Measurements from ENCODE around the gene ACAD10.
"Not testable (repeated sequence)": the region's sequence is repeated elsewhere in the genome, so short reads cannot be mapped to it uniquely, and the experiment has no call there.

The ACAD10 gene

DNA sequence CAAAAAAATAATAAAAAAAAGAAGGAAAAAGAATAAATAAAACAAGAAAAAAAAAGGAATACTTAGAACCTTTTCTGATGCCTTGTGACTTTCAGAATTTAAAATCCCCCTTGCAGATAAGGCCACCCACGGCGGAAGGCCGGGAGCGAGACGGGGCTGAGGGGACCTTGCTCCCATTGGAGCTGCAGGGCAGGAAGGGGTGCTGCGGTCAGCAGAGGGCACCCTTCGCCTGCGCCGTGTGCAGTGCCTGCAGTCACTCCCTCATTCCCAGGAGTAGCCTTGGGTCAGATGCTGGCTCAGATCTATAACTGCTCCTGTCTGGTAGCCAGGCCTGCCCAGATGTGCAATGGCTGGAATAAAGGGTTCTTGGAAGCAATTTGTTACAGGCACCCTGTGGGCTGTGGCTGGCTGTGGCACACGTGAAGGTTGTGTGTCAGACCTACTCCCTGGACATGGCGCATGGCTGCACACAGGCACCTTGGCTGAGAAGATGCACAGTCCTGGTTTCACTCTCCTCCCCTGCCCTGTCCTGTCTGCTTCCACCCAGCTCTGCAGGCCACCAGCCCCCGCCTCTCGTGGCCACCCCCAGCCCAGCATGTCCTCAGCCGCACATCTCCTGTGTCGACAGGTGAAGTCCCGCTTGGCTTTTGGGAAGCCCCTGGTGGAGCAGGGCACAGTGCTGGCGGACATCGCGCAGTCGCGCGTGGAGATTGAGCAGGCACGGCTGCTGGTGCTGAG, 67.5 kb downstream of the ACAD10 start:
- DNase-seq (ENCODE audit: low read depth) = peak; percentile 58

DNA sequence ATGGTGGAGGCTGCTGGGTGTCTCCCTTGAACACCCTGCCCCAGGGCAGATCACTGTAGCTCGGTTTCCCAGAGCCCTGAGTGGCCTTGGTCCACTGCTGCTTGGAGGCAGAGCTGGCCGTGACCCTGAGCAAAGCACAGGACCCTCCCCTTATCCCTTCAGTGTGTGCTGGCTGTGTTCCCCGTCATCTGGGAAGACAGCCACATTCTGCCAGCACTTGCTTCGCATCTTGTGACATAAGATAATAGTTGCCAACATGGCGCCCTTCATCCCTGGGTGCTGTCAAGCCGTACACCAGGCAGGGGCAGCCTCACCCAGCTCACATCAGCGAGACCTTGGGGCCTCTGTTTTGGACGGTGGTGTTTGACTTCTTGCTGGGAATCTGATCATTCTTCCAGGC, 68.8 kb downstream of the ACAD10 start:
- no peak for DNase-seq (ENCODE audit: low read depth)

DNA sequence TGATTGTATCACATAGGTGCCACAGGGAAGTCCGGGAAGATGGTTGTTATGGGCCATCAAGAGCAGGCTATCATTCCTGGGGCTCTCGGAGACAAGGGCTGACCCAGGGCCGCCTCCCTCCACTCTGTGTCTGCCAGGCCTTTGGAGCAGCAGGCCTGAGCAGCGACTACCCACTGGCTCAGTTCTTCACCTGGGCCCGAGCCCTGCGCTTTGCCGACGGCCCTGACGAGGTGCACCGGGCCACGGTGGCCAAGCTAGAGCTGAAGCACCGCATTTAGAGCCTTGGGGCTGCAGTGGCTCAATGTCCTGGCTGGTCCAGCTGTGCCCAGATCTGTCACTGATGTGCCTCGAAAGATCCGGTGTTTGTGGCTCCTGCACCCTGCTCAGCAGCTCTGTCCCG, 70.3 kb downstream of the ACAD10 start:
- DNase-seq (ENCODE audit: low read depth) = no peak

DNA sequence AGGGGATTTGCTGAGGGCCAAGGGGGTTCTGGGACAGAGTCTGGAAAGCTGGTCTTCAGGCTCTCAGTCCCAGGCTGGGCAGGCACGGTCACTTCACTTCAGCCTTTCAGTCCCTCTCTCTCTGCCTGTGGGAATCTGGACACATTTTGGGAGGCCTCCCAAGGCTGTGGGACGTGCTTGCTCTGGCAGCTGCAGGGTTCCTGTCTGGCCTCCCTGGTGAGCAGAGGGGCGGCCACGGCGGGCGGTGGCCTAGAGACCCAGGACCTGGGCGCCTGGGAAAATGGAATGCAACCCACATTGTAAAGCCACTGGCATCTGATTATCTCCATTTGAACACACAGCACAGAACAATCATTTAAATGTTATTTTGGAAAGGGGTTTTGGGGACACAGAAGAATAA, 70.8 kb downstream of the ACAD10 start:
- no peak for DNase-seq (ENCODE audit: low read depth)

DNA sequence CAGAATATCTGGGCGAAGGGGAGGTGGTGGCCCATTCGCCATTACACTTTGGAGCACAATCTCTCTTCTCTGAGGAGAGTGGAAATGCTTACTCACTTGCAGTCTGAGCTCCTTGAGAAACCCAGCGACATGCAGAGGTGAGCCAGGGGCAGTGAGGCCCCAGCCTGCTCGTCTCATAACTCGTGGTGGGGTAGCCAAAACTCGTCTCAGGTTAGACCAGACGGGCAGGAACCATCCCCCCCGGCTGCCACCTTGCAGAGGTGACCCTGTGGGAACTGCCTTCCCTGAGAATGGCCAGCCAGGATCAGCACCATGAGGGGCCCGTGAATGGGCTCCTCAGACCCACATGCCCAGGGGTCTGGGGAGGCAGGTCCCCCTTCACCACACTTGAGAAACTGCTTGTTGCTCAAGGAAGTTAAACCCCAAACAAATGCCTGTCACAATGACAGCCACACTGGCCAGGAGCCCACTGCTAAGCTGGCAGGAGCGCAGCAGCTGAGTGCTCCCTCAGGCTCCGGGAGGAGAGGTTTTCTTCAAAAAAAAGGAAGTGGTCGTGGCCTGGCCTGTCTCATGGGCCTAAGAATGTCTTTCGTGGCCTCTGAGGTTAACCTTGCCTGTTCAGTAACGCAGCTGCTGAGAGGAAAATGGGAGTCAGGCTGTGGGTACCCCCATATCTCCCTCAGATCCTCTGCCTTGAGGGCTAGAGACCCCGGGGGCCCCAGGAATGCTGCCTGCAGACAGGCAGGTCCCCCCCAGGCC, 71.7 kb downstream of the ACAD10 start:
- DNase-seq (ENCODE audit: low read depth) = peak; percentile 74

DNA sequence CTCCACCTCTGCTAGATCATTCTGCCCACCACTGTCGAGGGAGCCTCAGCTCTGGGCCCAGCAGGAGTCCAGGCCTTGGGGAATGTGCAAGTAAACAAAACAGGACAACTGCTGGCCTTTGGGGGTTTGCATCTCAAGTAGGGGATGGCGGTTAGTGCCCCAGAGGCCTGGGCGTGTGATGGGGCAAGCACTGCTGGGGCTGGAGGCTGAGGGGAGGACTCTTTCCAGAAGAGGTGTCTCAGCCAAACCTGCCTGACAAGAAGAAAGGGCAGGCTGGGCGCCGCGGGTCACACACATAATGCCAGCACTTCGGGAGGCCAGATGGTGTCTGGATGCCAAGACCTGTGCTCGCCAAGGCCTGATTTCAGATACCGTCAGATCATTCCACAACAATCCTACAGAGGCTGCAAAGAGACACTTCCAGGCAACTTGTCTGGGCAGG, 72.3 kb downstream of the ACAD10 start:
- DNase-seq (ENCODE audit: low read depth) = no peak

DNA sequence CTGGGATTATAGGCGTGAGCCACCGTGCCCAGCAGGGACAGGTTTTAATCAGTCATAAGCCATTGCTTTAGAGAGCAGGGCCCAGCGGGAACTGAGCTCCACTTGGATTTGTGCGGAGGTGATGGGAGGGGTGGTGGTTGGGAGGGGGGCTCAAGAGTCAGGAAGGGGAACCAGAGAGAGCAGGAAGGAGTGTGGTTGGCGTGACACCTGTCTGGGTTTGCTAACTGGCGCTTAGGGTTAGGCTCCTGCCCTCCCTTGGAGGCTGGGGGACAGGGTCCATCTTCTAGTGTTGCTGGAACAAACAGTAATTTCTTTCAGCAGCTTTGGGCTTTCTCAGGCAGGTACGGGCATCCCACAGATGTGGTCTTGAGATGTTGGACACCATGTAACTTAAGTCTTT, 73.4 kb downstream of the ACAD10 start:
- no peak for DNase-seq (ENCODE audit: low read depth)

DNA sequence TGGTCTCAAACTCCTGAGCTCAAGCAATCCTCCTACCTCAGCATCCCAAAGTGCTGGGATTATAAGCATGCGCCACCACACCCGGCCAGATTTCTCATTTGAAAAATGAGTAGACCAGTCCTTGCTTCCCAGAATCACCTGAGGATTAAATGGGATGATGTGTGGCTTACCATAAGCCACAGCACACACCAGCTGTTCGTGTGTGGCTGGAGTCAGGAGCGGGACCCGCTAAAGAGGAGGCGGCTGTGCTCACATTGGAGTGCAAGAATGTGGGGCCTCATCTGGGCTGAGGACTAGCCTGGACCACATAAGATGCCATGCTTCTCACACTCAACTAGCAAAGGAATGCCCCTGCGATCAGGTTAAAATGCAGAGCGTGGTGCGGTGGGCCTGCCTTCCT, 74.1 kb downstream of the ACAD10 start:
- no peak for DNase-seq (ENCODE audit: low read depth)

DNA sequence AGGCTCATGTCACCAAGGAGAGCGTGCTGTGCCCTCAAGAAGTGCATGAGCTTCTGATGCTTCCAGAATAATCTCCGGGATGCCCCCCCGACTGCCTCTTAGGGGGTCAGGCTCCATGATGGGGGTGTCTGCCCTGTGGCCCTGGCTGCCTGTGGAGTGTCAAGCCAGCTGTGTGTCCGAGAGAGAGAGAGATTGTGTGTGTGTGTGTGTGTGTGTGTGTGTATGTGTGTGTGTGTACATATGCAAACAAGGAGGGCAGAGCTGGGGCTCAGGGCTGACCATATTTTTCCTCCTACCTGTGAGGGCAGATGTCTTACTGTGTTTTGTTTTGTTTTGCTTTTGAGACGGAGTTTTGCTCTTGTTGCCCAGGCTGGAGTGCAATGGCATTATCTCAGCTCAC, 75.2 kb downstream of the ACAD10 start:
- DNase-seq (ENCODE audit: low read depth) = no peak

DNA sequence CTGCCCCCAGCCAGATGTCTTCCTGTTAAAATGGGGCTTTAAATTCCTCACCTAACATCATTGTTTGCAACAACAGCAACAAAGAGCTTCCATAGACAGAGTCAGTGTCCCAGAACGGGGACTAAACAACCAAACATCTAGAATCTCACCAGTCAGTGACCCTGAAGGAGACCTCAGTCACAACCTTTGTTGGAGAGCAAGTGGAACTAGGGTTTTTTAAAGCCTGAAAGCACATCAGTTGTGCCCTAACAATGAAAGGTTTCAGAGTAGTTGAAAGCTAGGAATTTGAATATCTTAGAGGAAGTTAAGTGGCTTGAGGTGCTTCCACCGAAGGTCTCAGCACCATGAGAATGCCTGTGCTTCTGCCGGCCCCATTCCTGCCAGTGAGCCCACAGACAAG, 75.9 kb downstream of the ACAD10 start:
- no peak for DNase-seq (ENCODE audit: low read depth)

DNA sequence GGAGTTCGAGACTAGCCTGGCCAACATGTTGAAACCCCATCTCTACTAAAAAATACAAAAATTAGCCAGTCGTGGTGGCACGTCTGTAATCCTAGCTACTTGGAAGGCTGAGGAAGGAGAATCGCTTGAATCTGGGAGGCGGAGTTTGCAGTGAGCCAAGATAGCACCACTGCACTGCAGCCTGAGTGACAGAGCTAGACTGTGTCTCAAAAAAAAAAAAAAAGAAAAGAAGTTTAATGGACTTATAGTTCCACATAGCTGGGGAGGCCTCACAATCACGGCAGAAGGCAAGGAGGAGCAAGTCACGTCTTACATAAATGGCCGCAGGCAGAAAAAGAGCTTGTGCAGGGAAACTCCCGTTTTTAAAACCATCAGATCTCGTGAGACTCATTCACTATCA, 77.7 kb downstream of the ACAD10 start:
- DNase-seq (ENCODE audit: low read depth) = not testable (repeated sequence)

DNA sequence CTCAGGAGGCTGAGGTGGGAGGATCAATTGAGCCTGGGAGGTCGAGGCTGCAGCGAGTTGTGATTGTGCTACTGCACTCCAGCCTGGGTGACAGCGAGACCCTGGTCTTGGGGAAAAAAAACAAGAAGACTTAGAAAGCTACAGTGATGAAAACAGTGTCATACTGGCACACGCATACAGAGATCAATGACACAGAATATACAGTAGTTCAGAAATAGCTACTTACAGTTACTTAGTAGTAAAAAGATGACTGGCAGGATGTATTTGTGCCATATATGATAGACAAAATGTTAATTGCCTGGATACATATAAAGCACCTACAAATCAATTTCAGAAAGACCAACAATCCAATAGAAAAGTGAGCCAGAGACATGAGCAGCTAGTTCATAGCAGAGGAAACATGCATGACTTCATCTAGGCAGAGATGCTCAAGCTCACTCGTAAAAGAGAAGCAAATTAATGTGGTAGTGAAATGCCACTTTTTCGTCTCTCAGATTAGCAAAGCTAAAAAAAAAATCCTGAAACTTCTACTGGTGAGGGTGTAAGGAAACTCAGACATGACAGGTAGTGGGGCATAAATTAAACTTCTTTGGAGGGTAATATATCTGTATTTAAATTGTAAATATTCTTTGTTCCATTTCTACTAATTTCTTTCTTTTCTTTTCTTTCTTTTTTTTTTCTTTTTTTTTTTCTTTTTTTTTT, 78.4 kb downstream of the ACAD10 start:
- DNase-seq (ENCODE audit: low read depth) = no peak

DNA sequence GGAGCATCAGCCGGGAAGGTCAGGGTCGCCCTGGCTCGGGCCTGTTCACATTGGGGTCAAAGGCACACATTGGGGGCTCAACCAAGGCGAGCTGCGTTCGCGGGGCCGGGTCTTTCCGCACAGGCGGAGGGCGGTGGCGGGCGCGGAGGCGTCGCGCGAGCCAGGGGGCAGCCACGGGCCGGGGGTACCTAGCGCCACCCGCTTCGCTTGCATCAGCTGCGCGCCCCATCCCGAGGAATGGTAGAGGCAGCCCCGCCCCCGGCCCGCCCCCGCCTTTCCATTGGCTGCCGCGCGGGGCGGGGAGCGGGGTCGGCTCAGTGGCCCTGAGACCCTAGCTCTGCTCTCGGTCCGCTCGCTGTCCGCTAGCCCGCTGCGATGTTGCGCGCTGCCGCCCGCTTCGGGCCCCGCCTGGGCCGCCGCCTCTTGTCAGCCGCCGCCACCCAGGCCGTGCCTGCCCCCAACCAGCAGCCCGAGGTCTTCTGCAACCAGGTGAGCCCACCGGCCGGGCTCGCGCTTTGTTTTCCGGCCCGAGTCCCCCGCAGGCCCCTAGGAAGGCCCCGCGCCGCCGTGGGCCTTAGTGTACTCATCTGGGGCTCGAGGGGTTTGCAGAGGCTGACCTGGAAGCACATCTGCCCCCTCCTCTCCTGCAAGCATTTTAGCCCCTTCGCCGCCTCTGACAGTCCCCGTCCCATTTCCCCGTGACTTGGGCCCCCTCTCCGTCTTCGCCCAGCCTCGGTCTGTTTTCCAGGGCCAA, 80.9 kb downstream of the ACAD10 start, which contains the start of gene ALDH2:
ALDH2 (plus strand) TSS at position 326 of the 754 bp plus-strand sequence; CDS start at position 376, 50 bp downstream.
- no peak for DNase-seq (ENCODE audit: low read depth)

DNA sequence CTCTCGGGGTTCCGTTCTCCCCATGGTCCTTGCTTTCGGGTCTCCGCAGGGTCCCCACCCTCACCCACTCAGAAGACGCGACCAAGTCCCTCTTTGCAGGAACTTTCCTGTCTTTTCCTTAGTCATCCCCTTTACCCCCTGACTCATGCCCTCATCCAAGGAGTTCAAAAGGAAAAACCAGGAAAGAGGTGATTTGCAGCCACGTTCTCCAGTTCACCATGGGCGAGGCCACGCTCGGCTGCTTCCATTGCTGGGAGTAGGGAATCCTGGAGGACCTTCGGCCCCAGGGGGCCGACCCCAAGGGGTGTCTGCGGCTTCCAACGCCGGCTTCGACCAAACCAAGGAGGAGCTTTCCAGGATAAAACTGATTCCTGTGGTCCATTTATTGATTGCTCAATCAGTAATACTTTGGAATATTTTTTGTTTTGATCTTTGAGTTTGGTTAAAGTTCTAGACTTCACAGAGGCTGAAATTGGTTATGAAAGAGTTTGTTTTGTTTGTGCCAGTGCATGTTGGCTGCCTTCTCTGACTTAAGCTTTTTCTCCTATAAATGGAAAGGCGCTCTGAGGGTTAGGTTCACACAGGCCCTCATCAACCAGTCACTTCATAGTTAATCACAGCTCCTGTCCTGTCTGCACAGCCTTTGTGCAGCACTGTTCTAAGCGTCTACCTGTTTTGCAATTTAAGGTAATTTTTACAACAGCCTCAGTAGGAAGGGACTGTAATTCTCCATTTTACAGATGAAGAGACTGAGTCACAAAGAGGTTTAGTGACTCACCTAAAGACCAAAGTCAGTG, 81.7 kb downstream of the ACAD10 start:
- DNase-seq (ENCODE audit: low read depth) = no peak

DNA sequence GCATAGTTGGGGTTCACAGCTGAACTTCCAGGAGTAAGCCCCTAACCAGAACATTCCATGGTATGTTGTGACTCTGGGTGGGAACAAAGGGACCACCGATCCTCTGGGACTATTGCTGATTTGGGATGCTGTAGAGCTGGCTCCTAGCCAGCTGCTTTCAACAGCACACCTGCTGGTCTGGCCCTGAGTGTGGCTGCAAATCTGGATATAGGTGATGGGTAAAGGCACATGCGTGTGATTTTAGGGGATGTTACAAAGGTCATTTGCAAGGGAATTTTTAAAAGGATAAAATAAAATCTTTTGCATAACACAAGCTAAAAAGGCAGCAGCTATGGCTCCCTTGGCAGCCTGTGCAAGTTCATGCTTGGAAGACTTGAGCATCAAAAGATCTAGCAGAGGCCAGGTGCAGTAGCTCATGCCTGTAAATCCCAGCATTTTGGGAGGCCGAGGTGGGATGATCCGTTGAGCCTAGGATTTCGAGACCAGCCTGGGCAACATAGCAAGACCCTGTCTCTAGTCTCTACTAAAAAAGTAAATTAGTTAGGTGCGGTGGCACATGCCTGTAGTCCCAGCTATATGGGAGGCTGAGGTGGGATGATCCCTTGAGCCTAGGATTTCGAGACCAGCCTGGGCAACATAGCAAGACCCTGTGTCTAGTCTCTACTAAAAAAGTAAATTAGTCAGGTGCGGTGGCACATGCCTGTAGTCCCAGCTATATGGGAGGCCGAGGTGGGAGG, 82.5 kb downstream of the ACAD10 start:
- DNase-seq (ENCODE audit: low read depth) = no peak

DNA sequence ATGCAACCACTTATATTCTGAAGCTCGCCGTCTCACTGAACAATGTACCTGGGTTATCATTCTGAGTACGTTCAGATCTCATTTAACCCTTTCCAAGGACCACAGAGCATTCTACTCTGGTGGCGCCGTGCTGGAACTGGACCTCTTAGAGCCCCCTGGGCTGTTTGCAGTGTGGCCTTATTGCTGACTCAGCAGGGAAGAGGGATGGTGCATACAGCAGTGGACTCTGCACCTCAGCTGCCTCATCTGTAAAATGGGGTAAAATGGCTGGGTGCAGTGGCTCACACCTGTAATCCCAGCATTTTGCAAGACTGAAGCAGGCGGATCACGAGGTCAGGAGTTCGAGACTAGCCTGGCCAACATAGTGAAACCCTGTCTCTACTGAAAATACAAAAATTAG, 83.7 kb downstream of the ACAD10 start:
- DNase-seq (ENCODE audit: low read depth) = no peak

DNA sequence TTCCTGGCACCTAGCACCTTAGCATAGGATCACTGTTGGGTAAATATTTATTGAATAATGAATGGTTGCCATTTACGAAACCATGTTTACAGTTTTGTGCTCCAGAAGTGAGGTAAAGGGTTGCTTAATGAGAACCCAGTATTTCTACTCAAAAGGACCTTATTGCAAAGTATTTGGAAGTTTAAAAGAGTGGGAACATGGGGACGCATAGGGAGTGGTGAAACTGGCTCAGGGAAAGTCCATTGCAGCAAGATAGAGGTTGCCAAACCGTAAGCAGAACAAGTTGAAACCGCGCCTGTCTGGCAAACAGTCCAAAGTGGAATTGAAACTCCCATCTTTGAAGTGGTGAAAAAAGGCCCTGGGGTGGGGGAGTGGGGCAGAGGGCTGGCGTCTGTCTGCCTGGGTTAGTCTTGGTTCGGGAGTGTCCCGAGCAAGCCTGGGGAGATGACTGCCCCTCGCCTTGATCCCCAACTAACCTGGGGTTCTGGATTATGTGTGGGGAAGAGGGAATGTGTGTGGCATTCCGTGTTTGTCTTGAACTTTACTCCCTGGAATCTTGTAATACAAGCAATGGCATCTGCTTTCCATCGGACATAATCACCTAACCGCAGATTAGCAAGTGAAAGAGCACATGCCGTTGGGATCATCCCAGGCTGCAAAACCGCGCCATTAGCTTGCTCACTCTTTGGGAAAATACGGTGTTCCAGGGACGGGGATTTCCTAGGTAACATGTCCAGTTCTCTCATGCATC, 88.1 kb downstream of the ACAD10 start:
- peak; percentile 75 for DNase-seq (ENCODE audit: low read depth)

DNA sequence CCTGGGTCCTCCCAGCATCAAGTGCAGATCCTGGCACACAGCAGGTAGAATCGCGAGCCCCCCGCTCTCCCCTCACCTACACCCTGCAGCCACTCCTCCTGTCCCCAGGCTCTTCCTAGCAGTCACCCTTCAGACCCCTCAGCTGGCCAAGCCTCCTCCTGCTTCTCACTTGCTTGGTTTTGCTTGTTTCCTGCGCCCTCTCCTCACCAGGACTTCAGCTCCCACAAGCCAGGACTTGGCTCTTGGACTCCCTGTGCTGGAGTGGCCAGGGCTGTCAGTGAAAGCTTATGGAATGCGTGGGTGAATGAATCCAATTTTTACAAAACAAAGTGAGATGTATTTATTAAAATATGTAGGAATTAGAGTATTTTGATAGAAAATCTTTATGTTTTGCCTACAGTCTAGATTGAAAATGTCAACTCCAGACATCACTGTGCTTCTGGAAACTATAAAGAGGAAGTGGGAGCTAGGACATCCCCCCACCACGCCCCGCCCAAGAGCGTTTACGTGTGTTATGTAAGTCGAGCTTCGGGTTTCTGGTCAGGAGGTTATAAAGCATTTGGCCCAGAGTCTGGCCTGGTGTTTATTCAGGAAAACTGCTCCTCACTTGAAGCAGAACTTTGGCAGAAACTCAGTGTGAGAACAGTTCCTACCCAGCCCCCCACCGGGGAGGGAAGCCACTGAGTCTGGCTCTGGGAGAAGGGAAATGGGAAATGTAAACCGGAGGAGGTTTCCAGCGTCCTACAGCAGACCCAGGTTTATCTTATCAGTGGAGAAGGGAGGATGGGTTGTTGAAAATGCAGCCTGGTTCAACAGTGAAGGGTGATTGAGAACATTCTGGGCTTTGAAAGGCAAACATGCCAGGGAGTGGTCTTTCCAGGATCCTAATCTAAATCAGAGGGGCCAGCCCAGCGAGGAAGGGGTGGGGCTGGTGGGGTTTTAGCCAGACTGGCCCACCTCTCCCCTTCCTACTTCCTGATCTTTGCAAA, 89.6 kb downstream of the ACAD10 start:
- peak; percentile 85 for DNase-seq (ENCODE audit: low read depth)
